Ovary (tissue), 3 donors: ENCODE measurements around the gene CA7.

Source experiments
- CTCF ChIP-seq, 3 donors: fragments of 450-650 bp in 2 of 3; fragments of 200-600 bp in 1 of 3; IDR thresholded peaks; one replicate each; pipeline versions ENCODE4 v1.5.1 to v1.8.0; 2016 to 2022; ENCODE audit warnings: antibody characterized with exemption in 3 of 3, mild to moderate bottlenecking in 1 of 3
- EP300 ChIP-seq: sonication (generic); formaldehyde crosslinking; IDR thresholded peaks from one replicate; pipeline ENCODE4 v1.6.1; 2017; ENCODE audit warnings: antibody characterized with exemption
- POLR2A ChIP-seq: fragments of 450-650 bp; IDR thresholded peaks from one replicate; pipeline ENCODE4 v1.6.1; 2017; ENCODE audit warnings: antibody characterized with exemption, mild to moderate bottlenecking, moderate library complexity
- donor health status: DM: no; HTN: no; CAD: no.

- TF ChIP-seq CTCF (IDR thresholded peaks at IDR 0.05) (no peak), POLR2A (no peak), EP300 (no peak)
Observed at GRCh38 chr16:66891797-66892196, 47.6 kb downstream of the CA7 start.
